Measurements from ENCODE around the gene TMEM190. TPM values are rescaled to one million over a fixed set of nuclear protein-coding genes. Genes with fewer than 3 reads are reported as not detected.

TMEM190 gene
- total and polyA plus RNA-seq, 9 of the 15 experiments (the other 6 are each of a cell fraction or from before 2014, with no cell fraction given) = not detected

DNA sequence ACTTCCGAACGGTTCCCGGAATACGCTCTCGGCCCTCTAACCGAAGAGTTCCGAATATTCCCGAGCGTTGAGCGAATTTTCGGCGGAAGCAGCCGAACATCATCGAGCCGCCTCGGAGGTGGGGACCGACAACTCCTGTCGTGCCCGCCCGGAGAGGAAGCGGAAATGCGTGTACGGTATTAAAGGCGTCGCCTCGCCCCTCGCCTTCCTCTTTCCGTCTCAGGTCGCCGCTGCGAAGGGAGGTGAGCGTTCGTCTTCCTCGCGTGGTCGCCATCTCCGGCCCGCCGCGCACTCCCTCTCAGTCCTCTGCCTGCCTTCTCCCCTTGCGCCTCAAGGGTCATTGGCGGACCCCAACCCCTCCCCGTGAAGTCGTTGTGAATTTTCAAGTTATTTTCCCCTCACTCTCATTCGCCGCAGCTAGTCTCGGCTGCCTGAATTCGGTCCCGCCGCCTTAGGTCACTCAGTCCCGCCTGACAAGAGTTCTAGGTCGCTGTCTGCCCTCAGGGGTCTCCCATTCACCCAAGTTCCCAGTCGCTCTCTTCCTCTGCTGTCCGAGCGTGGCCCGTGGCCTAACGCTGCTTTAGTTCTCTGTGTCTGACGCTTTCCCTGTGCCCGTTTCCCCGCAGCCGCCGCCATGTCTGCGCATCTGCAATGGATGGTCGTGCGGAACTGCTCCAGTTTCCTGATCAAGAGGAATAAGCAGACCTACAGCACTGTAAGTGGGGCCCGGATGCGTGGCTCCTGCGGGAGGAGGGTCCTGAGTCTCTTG lies 9.3 kb downstream of the TMEM190 start, which contains the start of gene RPL28 (continued):
- TF ChIP-seq, protein P1, sequence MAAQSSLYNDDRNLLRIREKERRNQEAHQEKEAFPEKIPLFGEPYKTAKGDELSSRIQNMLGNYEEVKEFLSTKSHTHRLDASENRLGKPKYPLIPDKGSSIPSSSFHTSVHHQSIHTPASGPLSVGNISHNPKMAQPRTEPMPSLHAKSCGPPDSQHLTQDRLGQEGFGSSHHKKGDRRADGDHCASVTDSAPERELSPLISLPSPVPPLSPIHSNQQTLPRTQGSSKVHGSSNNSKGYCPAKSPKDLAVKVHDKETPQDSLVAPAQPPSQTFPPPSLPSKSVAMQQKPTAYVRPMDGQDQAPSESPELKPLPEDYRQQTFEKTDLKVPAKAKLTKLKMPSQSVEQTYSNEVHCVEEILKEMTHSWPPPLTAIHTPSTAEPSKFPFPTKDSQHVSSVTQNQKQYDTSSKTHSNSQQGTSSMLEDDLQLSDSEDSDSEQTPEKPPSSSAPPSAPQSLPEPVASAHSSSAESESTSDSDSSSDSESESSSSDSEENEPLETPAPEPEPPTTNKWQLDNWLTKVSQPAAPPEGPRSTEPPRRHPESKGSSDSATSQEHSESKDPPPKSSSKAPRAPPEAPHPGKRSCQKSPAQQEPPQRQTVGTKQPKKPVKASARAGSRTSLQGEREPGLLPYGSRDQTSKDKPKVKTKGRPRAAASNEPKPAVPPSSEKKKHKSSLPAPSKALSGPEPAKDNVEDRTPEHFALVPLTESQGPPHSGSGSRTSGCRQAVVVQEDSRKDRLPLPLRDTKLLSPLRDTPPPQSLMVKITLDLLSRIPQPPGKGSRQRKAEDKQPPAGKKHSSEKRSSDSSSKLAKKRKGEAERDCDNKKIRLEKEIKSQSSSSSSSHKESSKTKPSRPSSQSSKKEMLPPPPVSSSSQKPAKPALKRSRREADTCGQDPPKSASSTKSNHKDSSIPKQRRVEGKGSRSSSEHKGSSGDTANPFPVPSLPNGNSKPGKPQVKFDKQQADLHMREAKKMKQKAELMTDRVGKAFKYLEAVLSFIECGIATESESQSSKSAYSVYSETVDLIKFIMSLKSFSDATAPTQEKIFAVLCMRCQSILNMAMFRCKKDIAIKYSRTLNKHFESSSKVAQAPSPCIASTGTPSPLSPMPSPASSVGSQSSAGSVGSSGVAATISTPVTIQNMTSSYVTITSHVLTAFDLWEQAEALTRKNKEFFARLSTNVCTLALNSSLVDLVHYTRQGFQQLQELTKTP (IDR thresholded peaks at IDR 0.05; ENCODE audit: low read depth in 1 of 2, partially characterized antibody in 2 of 2) = peak in 1 of 2 experiments; percentile 53
- TF ChIP-seq XRCC4 (IDR thresholded peaks at IDR 0.05; ENCODE audit: extremely low read depth, insufficient read depth, insufficient read length) = no peak
- peak in 1 of 2 experiments; percentile 75; a peak in 2 of 4 replicates for TF ChIP-seq ZMIZ1 (IDR thresholded peaks at IDR 0.05; ENCODE audit: low read depth in 2 of 2, low read length in 2 of 2)
- no peak for TF ChIP-seq ELF4 (CRISPR knock-in tag; IDR thresholded peaks at IDR 0.05)
- no peak for TF ChIP-seq BMI1 (IDR thresholded peaks at IDR 0.05; ENCODE audit: low read length)
- TF ChIP-seq ZNF592 (IDR thresholded peaks at IDR 0.05) = no peak
- TF ChIP-seq ZNF212 (CRISPR knock-in tag; IDR thresholded peaks at IDR 0.05) = 0 out of 2 replicates have a peak, but pooled peaks have one; percentile 68
- no peak for TF ChIP-seq ZZZ3 (IDR thresholded peaks at IDR 0.05)
- TF ChIP-seq, protein P2, sequence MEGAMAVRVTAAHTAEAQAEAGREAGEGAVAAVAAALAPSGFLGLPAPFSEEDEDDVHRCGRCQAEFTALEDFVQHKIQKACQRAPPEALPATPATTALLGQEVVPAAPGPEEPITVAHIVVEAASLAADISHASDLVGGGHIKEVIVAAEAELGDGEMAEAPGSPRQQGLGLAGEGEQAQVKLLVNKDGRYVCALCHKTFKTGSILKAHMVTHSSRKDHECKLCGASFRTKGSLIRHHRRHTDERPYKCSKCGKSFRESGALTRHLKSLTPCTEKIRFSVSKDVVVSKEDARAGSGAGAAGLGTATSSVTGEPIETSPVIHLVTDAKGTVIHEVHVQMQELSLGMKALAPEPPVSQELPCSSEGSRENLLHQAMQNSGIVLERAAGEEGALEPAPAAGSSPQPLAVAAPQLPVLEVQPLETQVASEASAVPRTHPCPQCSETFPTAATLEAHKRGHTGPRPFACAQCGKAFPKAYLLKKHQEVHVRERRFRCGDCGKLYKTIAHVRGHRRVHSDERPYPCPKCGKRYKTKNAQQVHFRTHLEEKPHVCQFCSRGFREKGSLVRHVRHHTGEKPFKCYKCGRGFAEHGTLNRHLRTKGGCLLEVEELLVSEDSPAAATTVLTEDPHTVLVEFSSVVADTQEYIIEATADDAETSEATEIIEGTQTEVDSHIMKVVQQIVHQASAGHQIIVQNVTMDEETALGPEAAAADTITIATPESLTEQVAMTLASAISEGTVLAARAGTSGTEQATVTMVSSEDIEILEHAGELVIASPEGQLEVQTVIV (CRISPR knock-in tag; IDR thresholded peaks at IDR 0.05; ENCODE audit: borderline replicate concordance) = no peak
- TF ChIP-seq ZBTB1 (CRISPR knock-in tag; IDR thresholded peaks at IDR 0.05; ENCODE audit: borderline replicate concordance, low read depth) = 0 out of 2 replicates have a peak, but pooled peaks have one; percentile 48
- no peak for TF ChIP-seq ZNF324 (CRISPR knock-in tag; IDR thresholded peaks at IDR 0.05)
- no peak for TF ChIP-seq ZNF766 (CRISPR knock-in tag; conservative IDR thresholded peaks at IDR 0.05)

All from K562 (cell line).